HG03060 (cell line): Measurements from ENCODE around the gene RBMY1A1.
"Not testable (repeated sequence)": the region's sequence is repeated elsewhere in the genome, so short reads cannot be mapped to it uniquely, and the experiment has no call there.

Experiments used
- ATAC-seq: cut with Tn5 transposase; IDR thresholded peaks from one replicate; pipeline ENCODE4 v1.9.1; 2021; ENCODE audit warnings: low read depth, moderate number of reproducible peaks; ENCODE audit not compliant: unreplicated experiment

The RBMY1A1 gene

GRCh38 chrY:21534579-21534978 lies at the start of gene RBMY1A1:
Gene RBMY1A1 (plus strand): TSS chrY:21534879. CDS start chrY:21536892, 2,013 bp downstream.
- not testable (repeated sequence) for ATAC-seq

- ATAC-seq = not testable (repeated sequence)
Measured at GRCh38 chrY:21511038-21511437, 23.6 kb upstream of the RBMY1A1 start, which contains the start of gene RBMY1B. Gene RBMY1B (plus strand): TSS chrY:21511338. CDS start chrY:21513351, 2,013 bp downstream.

- peak; percentile 71 for ATAC-seq
Measured at GRCh38 chrY:21559316-21559984, 24.8 kb downstream of the RBMY1A1 start.

GRCh38 chrY:21585449-21585848 lies 50.8 kb downstream of the RBMY1A1 start:
- no peak for ATAC-seq

- ATAC-seq = not testable (repeated sequence)
Measured at GRCh38 chrY:21586454-21586853, 51.8 kb downstream of the RBMY1A1 start.

GRCh38 chrY:21592059-21592458 lies 57.4 kb downstream of the RBMY1A1 start:
- ATAC-seq = no peak

GRCh38 chrY:21596287-21596686 lies 61.6 kb downstream of the RBMY1A1 start:
- not testable (repeated sequence) for ATAC-seq
